GM12874 (cell line): ENCODE data around the gene OR12D3.

Source experiments
- TF ChIP-seq, protein P1 (sequence below): IDR thresholded peaks from 2 replicates; pipeline ENCODE4 v1.5.1; 2011; ENCODE audit warnings: low read depth, mild to moderate bottlenecking, control low read depth, low read length, moderate library complexity; ENCODE audit not compliant: insufficient read depth

Gene OR12D3, protein sequence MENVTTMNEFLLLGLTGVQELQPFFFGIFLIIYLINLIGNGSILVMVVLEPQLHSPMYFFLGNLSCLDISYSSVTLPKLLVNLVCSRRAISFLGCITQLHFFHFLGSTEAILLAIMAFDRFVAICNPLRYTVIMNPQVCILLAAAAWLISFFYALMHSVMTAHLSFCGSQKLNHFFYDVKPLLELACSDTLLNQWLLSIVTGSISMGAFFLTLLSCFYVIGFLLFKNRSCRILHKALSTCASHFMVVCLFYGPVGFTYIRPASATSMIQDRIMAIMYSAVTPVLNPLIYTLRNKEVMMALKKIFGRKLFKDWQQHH

GRCh38 chr6:29375191-29375590, at the start of gene OR12D3:
OR12D3 (minus strand) TSS chr6:29375291; CDS start chr6:29375287, 4 bp downstream.
- TF ChIP-seq, protein P1, sequence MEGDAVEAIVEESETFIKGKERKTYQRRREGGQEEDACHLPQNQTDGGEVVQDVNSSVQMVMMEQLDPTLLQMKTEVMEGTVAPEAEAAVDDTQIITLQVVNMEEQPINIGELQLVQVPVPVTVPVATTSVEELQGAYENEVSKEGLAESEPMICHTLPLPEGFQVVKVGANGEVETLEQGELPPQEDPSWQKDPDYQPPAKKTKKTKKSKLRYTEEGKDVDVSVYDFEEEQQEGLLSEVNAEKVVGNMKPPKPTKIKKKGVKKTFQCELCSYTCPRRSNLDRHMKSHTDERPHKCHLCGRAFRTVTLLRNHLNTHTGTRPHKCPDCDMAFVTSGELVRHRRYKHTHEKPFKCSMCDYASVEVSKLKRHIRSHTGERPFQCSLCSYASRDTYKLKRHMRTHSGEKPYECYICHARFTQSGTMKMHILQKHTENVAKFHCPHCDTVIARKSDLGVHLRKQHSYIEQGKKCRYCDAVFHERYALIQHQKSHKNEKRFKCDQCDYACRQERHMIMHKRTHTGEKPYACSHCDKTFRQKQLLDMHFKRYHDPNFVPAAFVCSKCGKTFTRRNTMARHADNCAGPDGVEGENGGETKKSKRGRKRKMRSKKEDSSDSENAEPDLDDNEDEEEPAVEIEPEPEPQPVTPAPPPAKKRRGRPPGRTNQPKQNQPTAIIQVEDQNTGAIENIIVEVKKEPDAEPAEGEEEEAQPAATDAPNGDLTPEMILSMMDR: no peak

- TF ChIP-seq, protein P1: no peak
These were observed 49.5 kb upstream of the OR12D3 start for GRCh38 chr6:29424575-29424974.

DNA sequence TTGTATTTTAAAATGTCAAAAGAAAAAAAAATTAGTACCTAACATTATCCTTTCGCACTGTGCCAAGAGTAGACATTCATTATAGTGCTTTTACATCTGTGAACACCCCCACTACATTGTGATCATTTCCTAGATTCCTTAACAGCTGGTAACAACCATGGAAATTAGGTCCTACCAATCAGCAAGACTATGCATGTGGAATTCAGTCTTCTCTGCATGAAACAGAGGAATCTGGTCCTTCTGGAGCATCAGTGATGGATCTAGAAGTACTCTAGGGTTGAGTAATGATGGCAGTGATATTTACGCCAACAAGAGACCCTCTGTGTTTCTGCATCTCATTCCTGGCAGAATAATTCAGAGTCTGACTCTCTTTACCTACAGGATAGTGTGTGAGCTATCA, 49.1 kb upstream of the OR12D3 start:
- TF ChIP-seq, protein P1: no peak

- TF ChIP-seq, protein P1: no peak
These were observed 44.4 kb upstream of the OR12D3 start for GRCh38 chr6:29419516-29419915.

GRCh38 chr6:29414588-29414987, 39.5 kb upstream of the OR12D3 start, which contains the start of gene OR12D1:
OR12D1 (plus strand) TSS chr6:29414928.
- TF ChIP-seq, protein P1: no peak

DNA sequence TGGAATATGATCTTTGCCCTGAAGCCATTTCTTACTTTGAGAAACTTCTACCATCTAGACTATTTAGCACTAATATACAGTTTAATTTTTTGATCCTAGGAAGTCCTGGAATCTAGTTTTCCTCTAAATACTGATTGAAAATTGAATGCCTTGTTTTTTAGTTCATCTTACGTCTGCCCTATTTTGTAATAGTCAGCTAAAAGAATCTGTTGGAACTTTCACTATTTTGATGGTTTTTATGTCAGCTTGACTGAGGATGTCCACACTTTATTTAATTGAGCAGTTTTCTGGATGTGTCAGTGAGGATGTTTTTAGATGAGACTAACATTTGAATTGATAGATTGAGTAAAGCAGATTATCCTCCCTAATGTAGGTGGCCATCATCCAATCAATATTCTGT, 28.7 kb upstream of the OR12D3 start:
- TF ChIP-seq, protein P1: no peak

DNA sequence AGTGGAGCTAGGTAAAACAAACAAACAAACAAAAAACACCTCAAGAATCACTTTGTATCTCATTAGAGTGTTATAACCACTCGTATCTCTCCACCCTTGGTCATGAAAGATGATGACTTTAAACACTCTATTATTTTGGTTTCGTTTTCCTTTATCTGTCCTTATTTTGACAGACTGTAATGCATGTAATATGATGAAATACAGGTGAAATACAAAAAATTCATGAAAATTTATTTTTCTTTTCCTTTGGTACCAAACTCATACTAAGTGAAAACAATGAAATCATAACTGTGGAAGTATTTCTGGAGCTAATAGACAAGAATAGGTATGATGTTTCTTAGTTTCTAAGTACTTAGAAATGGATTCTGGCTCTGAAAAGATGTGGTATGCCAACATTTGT, 24.4 kb upstream of the OR12D3 start:
- TF ChIP-seq, protein P1: no peak
